Measurements from ENCODE around the gene CST7. TPM values are rescaled to one million over a fixed set of nuclear protein-coding genes. Genes with fewer than 3 reads are reported as not detected.

CST7 gene
- total RNA-seq, 1 experiment from 2014 or later: not detected

DNA sequence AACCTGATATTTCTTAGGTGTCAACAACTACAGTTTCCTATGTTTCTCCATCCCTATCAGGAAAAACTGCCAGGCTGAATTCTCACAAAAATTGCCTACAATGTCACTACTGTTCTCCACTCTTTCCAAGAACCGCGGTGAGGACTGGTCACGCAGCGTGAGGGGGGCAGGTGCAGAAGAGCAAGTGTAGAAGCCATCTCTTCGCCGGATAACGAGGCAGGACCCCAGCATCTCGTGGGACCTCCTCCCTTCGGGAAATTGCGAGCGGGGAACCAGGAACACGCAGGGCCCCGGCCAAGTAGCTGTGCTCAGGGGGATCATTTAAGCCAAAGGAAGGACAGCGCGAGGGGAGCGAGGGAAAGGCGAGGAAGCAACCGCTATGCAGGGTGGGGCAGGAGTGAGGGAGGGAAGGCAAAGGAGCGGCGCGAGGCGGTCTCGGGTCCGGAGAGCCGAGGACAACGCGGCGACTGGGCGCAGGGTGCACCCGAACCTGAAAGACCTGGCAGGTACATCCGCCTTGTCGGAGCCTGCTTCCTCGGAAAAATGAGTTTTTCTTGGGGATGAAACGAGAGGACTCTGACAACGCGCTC lies 42.9 kb downstream of the CST7 start:
- Histone ChIP-seq H3K9me2 (replicated peaks; ENCODE audit: low read length) (no peaks in the 10 kb centered on the region), H3K79me2 (ENCODE audit: low read length) (peaks cover 54% of the 10 kb centered on the region), H3K4me1 (ENCODE audit: insufficient read depth, low read length) (peaks cover 50% of the 10 kb centered on the region), H3K9me3 (ENCODE audit: low read length) (no peaks in the 10 kb centered on the region), H2AFZ (ENCODE audit: low read length) (peak overlapping the region; percentile 89), H3F3A (ENCODE audit: low read length, unreplicated experiment) (no peaks in the 10 kb centered on the region), H3K4me3 (ENCODE audit: low read length) (peak overlapping the region; percentile 88), H3K36me3 (ENCODE audit: low read depth, low read length) (no peaks in the 10 kb centered on the region), H4K20me1 (ENCODE audit: low read length) (no peaks in the 10 kb centered on the region), H3K9ac (ENCODE audit: low read length) (peak overlapping the region; percentile 79), H3K27ac (ENCODE audit: low read length) (peak overlapping the region; percentile 7; the same call in 1 of the 2 replicates), H3K27me3 (ENCODE audit: low read length) (no peaks in the 10 kb centered on the region), H3K4me2 (ENCODE audit: low read length) (peak overlapping the region; percentile 87)
- ATAC-seq: peak; percentile 47
- ChIA-PET POLR2A (ENCODE audit: unreplicated experiment) (no interaction called here), CTCF (no interaction called here)
- peak; percentile 13 for DNase-seq
- intact Hi-C loops (cut with micrococcal nuclease): loop anchor here (2.0 to 10.0 kb wide), 5 partner anchors 60 to 303 kb away; partner anchors contain the start of gene ENTPD6
- no peak for TF ChIP-seq EZH2 (IDR thresholded peaks at IDR 0.05; ENCODE audit: low read length, unreplicated experiment)
- no peak for TF ChIP-seq EZH2phosphoT487 (IDR thresholded peaks at IDR 0.05; ENCODE audit: borderline replicate concordance, low read length)
- TF ChIP-seq, protein P1, sequence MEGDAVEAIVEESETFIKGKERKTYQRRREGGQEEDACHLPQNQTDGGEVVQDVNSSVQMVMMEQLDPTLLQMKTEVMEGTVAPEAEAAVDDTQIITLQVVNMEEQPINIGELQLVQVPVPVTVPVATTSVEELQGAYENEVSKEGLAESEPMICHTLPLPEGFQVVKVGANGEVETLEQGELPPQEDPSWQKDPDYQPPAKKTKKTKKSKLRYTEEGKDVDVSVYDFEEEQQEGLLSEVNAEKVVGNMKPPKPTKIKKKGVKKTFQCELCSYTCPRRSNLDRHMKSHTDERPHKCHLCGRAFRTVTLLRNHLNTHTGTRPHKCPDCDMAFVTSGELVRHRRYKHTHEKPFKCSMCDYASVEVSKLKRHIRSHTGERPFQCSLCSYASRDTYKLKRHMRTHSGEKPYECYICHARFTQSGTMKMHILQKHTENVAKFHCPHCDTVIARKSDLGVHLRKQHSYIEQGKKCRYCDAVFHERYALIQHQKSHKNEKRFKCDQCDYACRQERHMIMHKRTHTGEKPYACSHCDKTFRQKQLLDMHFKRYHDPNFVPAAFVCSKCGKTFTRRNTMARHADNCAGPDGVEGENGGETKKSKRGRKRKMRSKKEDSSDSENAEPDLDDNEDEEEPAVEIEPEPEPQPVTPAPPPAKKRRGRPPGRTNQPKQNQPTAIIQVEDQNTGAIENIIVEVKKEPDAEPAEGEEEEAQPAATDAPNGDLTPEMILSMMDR (conservative IDR thresholded peaks at IDR 0.05; ENCODE audit: low read depth, low read length): no peak
- no TSS peak for BruUV-seq (replicated peaks)

DNA sequence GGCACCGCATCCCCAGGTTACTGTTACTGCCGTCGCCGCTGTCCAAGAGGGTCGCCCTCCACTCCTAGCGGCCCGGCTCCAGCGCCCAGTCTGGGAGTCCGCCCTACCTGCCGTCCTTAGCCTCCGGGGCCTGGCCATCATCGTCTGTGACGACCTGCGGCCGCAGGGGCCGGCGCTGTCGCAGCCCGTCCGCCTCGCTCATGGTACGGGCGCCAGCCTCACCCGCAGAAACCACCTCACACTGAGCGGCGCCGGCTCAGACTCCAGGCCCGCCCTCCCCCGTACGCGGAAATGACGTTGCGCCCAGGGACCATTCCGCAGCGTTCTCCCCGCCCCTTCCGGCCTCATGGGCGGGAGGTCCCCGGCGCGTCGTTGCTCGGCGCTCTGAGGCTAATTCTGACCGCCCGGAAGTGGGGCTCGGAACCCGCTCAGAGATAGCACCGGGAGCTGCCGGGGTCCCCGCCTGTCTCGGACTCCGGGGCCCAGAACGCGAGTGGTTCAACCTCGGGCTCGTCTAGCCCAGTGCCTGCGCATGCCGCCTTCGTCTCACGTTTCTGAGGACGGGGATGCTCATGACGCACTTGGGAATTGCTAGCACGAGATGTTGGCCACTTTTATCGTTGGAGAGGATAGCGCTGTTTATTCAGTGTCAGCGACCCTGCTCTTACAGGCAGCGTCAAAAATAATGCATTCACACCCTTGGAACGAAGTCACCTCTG lies 43.6 kb downstream of the CST7 start, which contains the start of gene APMAP:
TSS of gene APMAP (minus strand) at position 265 of the 719 bp plus-strand sequence. CDS start at position 202, 63 bp downstream.
- TF ChIP-seq, protein P1 (conservative IDR thresholded peaks at IDR 0.05; ENCODE audit: low read depth, low read length): no peak
- no peak for TF ChIP-seq EZH2phosphoT487 (IDR thresholded peaks at IDR 0.05; ENCODE audit: borderline replicate concordance, low read length)
- no peak for TF ChIP-seq EZH2 (IDR thresholded peaks at IDR 0.05; ENCODE audit: low read length, unreplicated experiment)
- Histone ChIP-seq H3K36me3 (ENCODE audit: low read depth, low read length) (no peaks in the 10 kb centered on the region), H3K27me3 (ENCODE audit: low read length) (no peaks in the 10 kb centered on the region), H3K79me2 (ENCODE audit: low read length) (peaks cover 48% of the 10 kb centered on the region), H4K20me1 (ENCODE audit: low read length) (no peaks in the 10 kb centered on the region), H3K4me3 (ENCODE audit: low read length) (peak within 1 kb of the TSS; percentile 88), H3K9me2 (replicated peaks; ENCODE audit: low read length) (no peaks in the 10 kb centered on the region), H3F3A (ENCODE audit: low read length, unreplicated experiment) (no peaks in the 10 kb centered on the region), H3K27ac (ENCODE audit: low read length) (peak within 1 kb of the TSS; percentile 55), H3K9me3 (ENCODE audit: low read length) (no peaks in the 10 kb centered on the region), H3K4me1 (ENCODE audit: insufficient read depth, low read length) (peaks cover 50% of the 10 kb centered on the region), H2AFZ (ENCODE audit: low read length) (peak within 1 kb of the TSS; percentile 89), H3K4me2 (ENCODE audit: low read length) (peak within 1 kb of the TSS; percentile 87), H3K9ac (ENCODE audit: low read length) (peak within 1 kb of the TSS; percentile 79)
- intact Hi-C loops (cut with micrococcal nuclease): loop anchor here (1.0 to 10.0 kb wide), 7 partner anchors 60 to 302 kb away; partner anchors contain the start of gene ENTPD6
- DNase-seq: peak; percentile 96
- POLR2A ChIA-PET (ENCODE audit: unreplicated experiment): no interaction called here
- CTCF ChIA-PET: interaction anchor here (0.7 to 1.5 kb wide), 3 partner anchors 72 to 398 kb away, joined by 3 to 13 read pairs (median 3); partner anchors contain the start of gene ABHD12
- peak; percentile 90 for ATAC-seq
- BruUV-seq (replicated peaks): no TSS peak
